Colonic mucosa (tissue), 4 donors: Measurements from ENCODE around the gene FAM174A. TPM values are rescaled to one million over a fixed set of nuclear protein-coding genes. Genes with fewer than 3 reads are reported as not detected.
"Not testable (repeated sequence)": the region's sequence is repeated elsewhere in the genome, so short reads cannot be mapped to it uniquely, and the experiment has no call there.

Experiments used
- DNase-seq: peaks from one replicate; pipeline ENCODE4 v3.0.0-alpha.2; 2020
- H3K27ac ChIP-seq: fragments of 200-600 bp; one replicate; pipeline ENCODE4 v1.8.0; 2021
- H3K27me3 ChIP-seq: fragments of 200-600 bp; one replicate; pipeline ENCODE4 v1.8.0; 2021
- H3K36me3 ChIP-seq: fragments of 200-600 bp; one replicate; pipeline ENCODE4 v1.8.0; 2021
- H3K4me1 ChIP-seq: fragments of 200-600 bp; one replicate; pipeline ENCODE4 v1.8.0; 2021; ENCODE audit warnings: mild to moderate bottlenecking
- H3K4me3 ChIP-seq: fragments of 200-600 bp; one replicate; pipeline ENCODE4 v1.8.0; 2021
- H3K9ac ChIP-seq, 2 donors: one replicate each; pipeline ENCODE4 v1.7.0; 2013; ENCODE audit warnings: control low read depth in 2 of 2, low read depth in 2 of 2, low read length in 2 of 2
- H3K9me3 ChIP-seq: fragments of 200-600 bp; one replicate; pipeline ENCODE4 v1.8.0; 2021
- intact Hi-C: fragments of 100-400 bp; cut with DNase I; formaldehyde crosslinking; loops from one replicate; pipeline ENCODE4 v1.14.1; 2022
- total RNA-seq, 2 donors: library from RNA; stranded (reverse); fragmentation: NEBNext Ultra II Directional in 1 of 2; extraction: Animal tissue kit (Norgen Biotek cat#: 25700) in 1 of 2; gene quantifications; one replicate each; pipeline ENCODE4 v1.2.1, GENCODE V29; 2021
- TF ChIP-seq, protein P1 (sequence below): fragments of 200-600 bp; IDR thresholded peaks from one replicate; pipeline ENCODE4 v1.8.0; 2022; ENCODE audit warnings: antibody characterized with exemption, mild to moderate bottlenecking
- donor health status: healthy.
- donor health status: DM: no; HTN: no; CAD: no.
- donor health status: DM: no; HTN: no; CAD: no.

Gene FAM174A
- total RNA-seq, 2 donors from 2014 or later = 16.4 to 17.6 TPM

DNA sequence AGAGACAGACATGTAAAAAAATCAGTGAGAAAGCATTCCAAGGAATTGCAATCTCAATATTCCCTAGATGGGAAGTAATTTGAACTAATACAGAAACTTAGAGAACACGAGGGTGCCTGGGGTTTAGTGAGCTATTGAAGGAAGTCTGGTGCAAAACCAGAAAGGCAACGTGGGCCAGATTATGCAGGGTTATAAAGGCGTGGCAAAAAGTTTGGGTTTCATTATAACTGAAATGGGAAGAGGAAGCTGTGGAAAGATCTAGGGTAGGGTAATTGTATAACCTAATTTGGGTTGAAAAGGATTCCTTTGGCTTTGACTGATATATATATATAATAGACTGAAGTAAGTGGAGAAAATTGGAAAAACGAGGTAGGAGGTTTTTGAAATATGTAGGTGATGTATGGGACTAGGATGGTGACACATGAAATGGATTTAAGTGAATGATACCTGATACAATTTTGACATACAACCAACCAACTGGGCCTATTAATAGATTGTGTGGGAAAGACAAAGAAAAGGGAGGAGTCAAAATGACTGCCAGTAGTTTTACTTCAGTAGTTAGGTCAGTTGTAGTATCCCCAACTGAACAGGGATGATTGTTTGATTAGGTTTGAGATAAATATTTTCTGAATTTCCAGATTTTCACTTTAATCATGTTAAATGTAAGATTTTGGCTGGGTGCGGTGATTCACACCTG, 65.3 kb downstream of the FAM174A start:
- H3K27me3 ChIP-seq = no peaks in the 10 kb centered on the region
- H3K36me3 ChIP-seq = no peaks in the 10 kb centered on the region
- H3K9me3 ChIP-seq = no peaks in the 10 kb centered on the region
- no peak for DNase-seq
- H3K27ac ChIP-seq = no peak overlapping the region
- TF ChIP-seq, protein P1, sequence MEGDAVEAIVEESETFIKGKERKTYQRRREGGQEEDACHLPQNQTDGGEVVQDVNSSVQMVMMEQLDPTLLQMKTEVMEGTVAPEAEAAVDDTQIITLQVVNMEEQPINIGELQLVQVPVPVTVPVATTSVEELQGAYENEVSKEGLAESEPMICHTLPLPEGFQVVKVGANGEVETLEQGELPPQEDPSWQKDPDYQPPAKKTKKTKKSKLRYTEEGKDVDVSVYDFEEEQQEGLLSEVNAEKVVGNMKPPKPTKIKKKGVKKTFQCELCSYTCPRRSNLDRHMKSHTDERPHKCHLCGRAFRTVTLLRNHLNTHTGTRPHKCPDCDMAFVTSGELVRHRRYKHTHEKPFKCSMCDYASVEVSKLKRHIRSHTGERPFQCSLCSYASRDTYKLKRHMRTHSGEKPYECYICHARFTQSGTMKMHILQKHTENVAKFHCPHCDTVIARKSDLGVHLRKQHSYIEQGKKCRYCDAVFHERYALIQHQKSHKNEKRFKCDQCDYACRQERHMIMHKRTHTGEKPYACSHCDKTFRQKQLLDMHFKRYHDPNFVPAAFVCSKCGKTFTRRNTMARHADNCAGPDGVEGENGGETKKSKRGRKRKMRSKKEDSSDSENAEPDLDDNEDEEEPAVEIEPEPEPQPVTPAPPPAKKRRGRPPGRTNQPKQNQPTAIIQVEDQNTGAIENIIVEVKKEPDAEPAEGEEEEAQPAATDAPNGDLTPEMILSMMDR = no peak
- no peak overlapping the region for H3K9ac ChIP-seq
- H3K4me1 ChIP-seq = no peaks in the 10 kb centered on the region
- intact Hi-C loops = no loop called here
- H3K4me3 ChIP-seq = no peak overlapping the region

DNA sequence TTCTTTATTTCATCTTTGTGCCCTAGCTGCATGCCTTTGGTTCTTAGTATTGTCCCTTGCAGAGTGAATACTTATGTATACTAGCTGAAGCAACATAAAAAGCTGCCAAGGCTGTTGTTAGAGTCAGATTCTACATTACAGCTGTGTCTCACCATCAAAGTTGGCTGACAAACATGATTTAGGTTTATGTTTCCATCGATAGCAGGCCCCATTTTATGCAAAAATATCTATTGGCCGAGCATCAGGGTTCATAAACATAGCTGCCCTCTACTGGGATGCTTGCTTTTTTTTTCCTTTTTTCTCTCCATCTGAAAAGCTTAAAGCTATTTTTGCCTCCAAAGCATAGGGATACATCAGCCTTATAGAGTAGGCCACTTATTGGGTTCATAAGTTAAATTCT, 68.0 kb downstream of the FAM174A start:
- intact Hi-C loops = no loop called here
- Histone ChIP-seq H3K36me3 (no peaks in the 10 kb centered on the region), H3K9ac (no peak overlapping the region), H3K4me1 (no peaks in the 10 kb centered on the region), H3K27ac (no peak overlapping the region), H3K4me3 (no peak overlapping the region), H3K27me3 (no peaks in the 10 kb centered on the region), H3K9me3 (no peaks in the 10 kb centered on the region)
- TF ChIP-seq, protein P1 = no peak
- DNase-seq = no peak

DNA sequence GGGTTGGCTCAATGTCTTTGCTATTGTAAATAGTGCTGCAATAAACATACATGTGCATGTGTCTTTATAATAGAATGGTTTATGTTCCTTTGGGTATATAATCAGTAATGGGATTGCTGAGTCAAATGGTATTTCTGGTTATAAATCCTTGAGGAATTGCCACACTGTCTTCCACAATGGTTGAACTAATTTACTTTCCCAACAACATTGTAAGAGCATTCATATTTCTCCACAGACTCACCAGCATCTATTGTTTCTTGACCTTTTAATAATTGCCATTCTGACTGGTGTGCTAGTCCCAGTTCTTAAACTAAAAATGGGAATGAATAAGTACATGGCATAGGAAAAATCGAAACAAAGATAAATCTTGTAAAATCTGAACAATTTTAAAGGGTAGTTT, 68.8 kb downstream of the FAM174A start:
- H3K4me1 ChIP-seq, DNase-seq, H3K9ac ChIP-seq, intact Hi-C loops, H3K9me3 ChIP-seq, H3K27ac ChIP-seq, H3K36me3 ChIP-seq, H3K4me3 ChIP-seq, H3K27me3 ChIP-seq: not testable (repeated sequence)

DNA sequence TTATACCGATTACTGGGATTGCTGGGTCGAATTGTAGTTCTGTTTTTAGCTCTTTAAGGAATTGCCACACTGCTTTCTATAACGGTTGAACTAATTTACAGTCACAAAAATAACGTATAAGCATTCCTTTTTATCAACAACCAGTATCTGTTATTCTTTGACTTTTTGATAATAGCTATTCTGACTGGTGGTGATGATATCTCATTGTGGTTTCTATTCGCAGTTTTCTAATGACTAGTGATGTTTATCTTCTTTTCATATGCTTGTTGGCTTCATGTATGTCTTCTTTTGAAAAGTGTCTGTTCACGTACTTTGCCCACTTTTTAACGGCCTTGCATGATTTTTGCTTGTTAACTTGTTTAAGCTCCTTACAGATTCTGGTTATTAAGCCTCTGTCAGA, 74.4 kb downstream of the FAM174A start:
- Histone ChIP-seq H3K27ac (no peak overlapping the region), H3K36me3 (no peaks in the 10 kb centered on the region), H3K27me3 (no peaks in the 10 kb centered on the region), H3K4me3 (no peak overlapping the region), H3K9me3 (no peaks in the 10 kb centered on the region), H3K9ac (no peak overlapping the region), H3K4me1 (no peaks in the 10 kb centered on the region)
- no peak for DNase-seq
- intact Hi-C loops = no loop called here
- TF ChIP-seq, protein P1 = no peak

DNA sequence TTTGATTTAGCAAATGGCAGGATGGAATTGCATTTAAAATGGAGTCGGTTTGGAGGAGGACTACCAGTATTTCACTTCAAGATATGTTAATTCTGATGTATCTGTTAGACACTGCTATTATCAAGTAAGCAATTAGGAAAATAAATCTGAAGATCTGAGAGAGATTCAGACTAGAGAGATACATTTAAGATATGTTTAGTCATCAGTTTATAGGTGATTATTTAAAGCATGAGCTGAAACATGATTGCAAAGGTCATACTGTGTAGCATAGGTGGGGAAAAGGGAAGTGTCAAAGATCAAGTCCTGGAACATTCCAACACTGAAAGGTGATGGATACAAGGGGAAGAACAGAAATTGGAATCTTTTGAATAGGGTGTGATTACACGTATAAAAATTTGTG, 79.1 kb downstream of the FAM174A start:
- TF ChIP-seq, protein P1 = no peak
- no peak overlapping the region for H3K27ac ChIP-seq
- no peak for DNase-seq
- no peak overlapping the region for H3K9ac ChIP-seq
- no peak overlapping the region for H3K4me3 ChIP-seq
- H3K36me3 ChIP-seq = no peaks in the 10 kb centered on the region
- H3K27me3 ChIP-seq = no peaks in the 10 kb centered on the region
- no peaks in the 10 kb centered on the region for H3K4me1 ChIP-seq
- intact Hi-C loops = no loop called here
- H3K9me3 ChIP-seq = no peaks in the 10 kb centered on the region

DNA sequence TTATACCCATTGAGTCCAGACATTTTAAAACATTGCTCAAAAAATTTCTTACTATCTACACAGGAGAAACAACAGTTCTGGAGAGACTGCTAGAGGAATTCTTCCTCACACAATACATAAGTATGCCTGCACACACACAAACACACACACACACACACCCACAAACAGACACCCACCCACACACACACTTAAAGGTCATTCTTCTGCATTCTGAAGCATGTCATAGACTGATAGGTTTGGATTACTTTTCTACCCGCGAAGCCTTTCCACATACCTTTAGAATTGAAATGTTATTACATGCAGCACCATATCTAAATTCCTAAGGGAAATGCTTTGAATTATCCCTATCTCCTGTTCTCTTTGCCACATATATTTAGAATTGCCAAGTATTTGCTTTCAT, 80.2 kb downstream of the FAM174A start:
- DNase-seq = no peak
- Histone ChIP-seq H3K4me3 (no peak overlapping the region), H3K27ac (no peak overlapping the region), H3K9me3 (no peaks in the 10 kb centered on the region), H3K4me1 (no peaks in the 10 kb centered on the region), H3K9ac (no peak overlapping the region), H3K27me3 (no peaks in the 10 kb centered on the region), H3K36me3 (no peaks in the 10 kb centered on the region)
- TF ChIP-seq, protein P1 = no peak
- intact Hi-C loops = no loop called here
